K562 (cell line): ENCODE measurements around the gene ACLY. TPM values are rescaled to one million over a fixed set of nuclear protein-coding genes. Genes with fewer than 3 reads are reported as not detected.

Experiments used
- ATAC-seq: fragments of 200-7000 bp; cut with Tn5 transposase; 3 replicates; pipeline ENCODE4 v1.9.1; 2020; ENCODE audit warnings: moderate library complexity
- BruUV-seq: library from RNA; stranded (reverse); fragments of 400-500 nt; replicated peaks from 2 replicates; lab custom pipeline; 2021; lab: Mats Ljungman, UMichigan
- CTCF ChIA-PET: fragments of 300-600 bp; formaldehyde crosslinking; extraction: SDS; loops from one replicate; lab custom pipeline; 2021; ENCODE audit warnings: low intra/inter-chr PET ratio; lab: Yijun Ruan, JAX
- POLR2A ChIA-PET: fragments of 300-600, 350-650 bp; sonication (Branson Sonifier 250); formaldehyde crosslinking; extraction: SDS; loops from one replicate; lab custom pipeline; 2021; ENCODE audit warnings: antibody characterized with exemption, inconsistent platforms; lab: Yijun Ruan, JAX
- DNase-seq, 4 experiments: peaks; one replicate each; pipeline versions ENCODE4 v3.0.0 to v3.0.0-alpha.2; 2011 to 2018; ENCODE audit warnings: low spot score in 3 of 4, mixed read lengths in 3 of 4; ENCODE audit errors: extremely low read depth in 1 of 4
- FAIRE-seq: peaks from 2 replicates; lab custom pipeline; 2011; peaks lifted over from hg19 to GRCh38; lab: Jason Lieb, UNC
- H2AFZ ChIP-seq: 2 replicates; pipeline ENCODE4 v1.6.0; 2011; ENCODE audit warnings: low read depth, low read length, control low read depth, inconsistent platforms
- H3K27ac ChIP-seq: fragments of 200-600 bp; 3 replicates; pipeline ENCODE4 v1.8.0; 2011; ENCODE audit warnings: low read depth, mild to moderate bottlenecking, control low read depth, inconsistent platforms, low read length, moderate library complexity, mixed read lengths; ENCODE audit errors: extremely low read depth
- H3K27me3 ChIP-seq, 2 experiments: fragments of 300-600 bp in 1 of 2; 2 replicates in 1 of 2; 3 replicates in 1 of 2; pipeline versions ENCODE4 v1.6.0 to v1.8.0; 2011; ENCODE audit warnings: inconsistent platforms in 2 of 2, low read length in 2 of 2, mild to moderate bottlenecking in 1 of 2, mixed read lengths in 1 of 2, moderate library complexity in 1 of 2; ENCODE audit not compliant: control insufficient read depth in 2 of 2, insufficient read depth in 2 of 2
- H3K36me3 ChIP-seq: fragments of 300-600 bp; 3 replicates; pipeline ENCODE4 v1.8.0; 2011; ENCODE audit warnings: mild to moderate bottlenecking, low read length, inconsistent platforms; ENCODE audit not compliant: control insufficient read depth, insufficient read depth
- H3K4me1 ChIP-seq, 2 experiments: fragments of 200-600 bp in 1 of 2; replicated peaks in 1 of 2; 2 replicates in 1 of 2; 3 replicates in 1 of 2; pipeline versions ENCODE4 v1.5.1 to v1.8.0; 2011; ENCODE audit warnings: inconsistent platforms in 2 of 2, low read length in 2 of 2, mild to moderate bottlenecking in 1 of 2, mixed read lengths in 1 of 2, moderate library complexity in 1 of 2; ENCODE audit not compliant: control insufficient read depth in 2 of 2, insufficient read depth in 2 of 2
- H3K4me2 ChIP-seq: 2 replicates; pipeline ENCODE4 v1.6.1; 2011; ENCODE audit warnings: low read length, control low read depth, inconsistent platforms, mixed read lengths; ENCODE audit not compliant: insufficient read depth
- H3K4me3 ChIP-seq: fragments of 200-600 bp; sonication (generic), shearing (Covaris generic); 2 replicates; pipeline ENCODE4 v1.5.1; 2016; ENCODE audit warnings: control low read depth, inconsistent platforms
- H3K79me2 ChIP-seq: fragments of 200-600 bp; 3 replicates; pipeline ENCODE4 v1.8.0; 2011; ENCODE audit warnings: low read length, inconsistent platforms; ENCODE audit not compliant: control insufficient read depth, insufficient read depth
- H3K9ac ChIP-seq, 2 experiments: 2 replicates each; pipeline versions ENCODE4 v1.6.0 to v1.6.1; 2011; ENCODE audit warnings: low read depth in 2 of 2, low read length in 2 of 2, control low read depth in 1 of 2, inconsistent platforms in 1 of 2, mild to moderate bottlenecking in 1 of 2, mixed read lengths in 1 of 2; ENCODE audit not compliant: insufficient read depth in 1 of 2
- H3K9me1 ChIP-seq: one replicate; pipeline ENCODE4 v1.6.0; 2011; ENCODE audit warnings: inconsistent platforms, mild to moderate bottlenecking, low read length, moderate library complexity; ENCODE audit not compliant: control insufficient read depth, insufficient read depth
- H3K9me3 ChIP-seq: replicated peaks from 2 replicates; pipeline ENCODE4 v1.5.1; 2011; ENCODE audit warnings: low read depth, low read length, inconsistent platforms; ENCODE audit not compliant: control insufficient read depth, insufficient read depth
- H4K20me1 ChIP-seq: replicated peaks from 2 replicates; pipeline ENCODE4 v1.6.1; 2011; ENCODE audit warnings: low read length, inconsistent platforms, mixed read lengths; ENCODE audit not compliant: control insufficient read depth, insufficient read depth
- ESRRA ChIP-seq: fragments of 450-650 bp; IDR thresholded peaks from 2 replicates; pipeline ENCODE4 v1.6.1; 2014; ENCODE audit warnings: low read depth, mild to moderate bottlenecking, moderate library complexity, borderline replicate concordance
- ETS1 ChIP-seq: conservative IDR thresholded peaks from 2 replicates; pipeline ENCODE4 v1.6.1; 2011; ENCODE audit warnings: low read depth, mild to moderate bottlenecking, low read length; ENCODE audit not compliant: control insufficient read depth
- GABPB1 ChIP-seq: sonication (generic); formaldehyde crosslinking; IDR thresholded peaks from 2 replicates; pipeline ENCODE4 v1.8.0; 2022; ENCODE audit warnings: mild to moderate bottlenecking, missing genetic modification reagents
- HDAC2 ChIP-seq: fragments of 450-650 bp; IDR thresholded peaks from 2 replicates; pipeline ENCODE4 v1.6.1; 2016; ENCODE audit warnings: mild to moderate bottlenecking
- KLF1 ChIP-seq: fragments of 450-650 bp; IDR thresholded peaks from 2 replicates; pipeline ENCODE4 v1.6.1; 2016; ENCODE audit warnings: missing genetic modification characterization, missing compliant biosample characterization
- KLF6 ChIP-seq: fragments of 250-450 bp; sonication (Bioruptor Pico); IDR thresholded peaks from 2 replicates; pipeline ENCODE4 v1.4.0; 2020; ENCODE audit warnings: mild to moderate bottlenecking, moderate library complexity, borderline replicate concordance
- MEIS2 ChIP-seq: fragments of 450-650 bp; IDR thresholded peaks from 2 replicates; pipeline ENCODE4 v1.6.1; 2014; ENCODE audit warnings: mild to moderate bottlenecking; ENCODE audit not compliant: partially characterized antibody
- POLR2AphosphoS2 ChIP-seq: IDR thresholded peaks from 2 replicates; pipeline ENCODE4 v1.6.1; 2012; ENCODE audit warnings: low read length, improper control_type of control experiment
- TBP ChIP-seq: optimal IDR thresholded peaks from 2 replicates; pipeline ENCODE3; 2011; ENCODE audit warnings: low read depth, low read length, improper control_type of control experiment
- TFE3 ChIP-seq: fragments of 450-650 bp; formaldehyde crosslinking; IDR thresholded peaks from 2 replicates; pipeline ENCODE4 v1.4.0; 2020; ENCODE audit warnings: mild to moderate bottlenecking, mixed read lengths
- TRIM24 ChIP-seq, 2 experiments: fragments of 450-650 bp; IDR thresholded peaks; 2 replicates each; pipeline ENCODE4 v1.6.1; 2016
- ZNF24 ChIP-seq: fragments of 450-650 bp; IDR thresholded peaks from 2 replicates; pipeline ENCODE4 v1.6.1; 2016
- ZNF717 ChIP-seq: fragments of 250-450 bp; sonication (Bioruptor Pico); IDR thresholded peaks from 2 replicates; pipeline ENCODE4 v1.5.0; 2021
- ZSCAN29 ChIP-seq: fragments of 450-650 bp; IDR thresholded peaks from 2 replicates; pipeline ENCODE4 v1.6.1; 2017
- WGBS: fragments of 100-300 bp; shearing (Covaris generic); methylation state at CpG from one replicate; pipeline ENCODE4 v1.1.6; 2016; ENCODE audit warnings: low coverage, mixed read lengths; ENCODE audit not compliant: insufficient coverage; ENCODE audit errors: missing lambda C conversion rate; 5-methylcytosine and 5-hydroxymethylcytosine counted together
- in situ Hi-C: fragments of 300-500 bp; cut with MboI; formaldehyde crosslinking; loops from 4 replicates; pipeline ENCODE4 v1.15.0; 2018; ENCODE audit warnings: inconsistent platforms, mixed read lengths
- intact Hi-C: fragments of 100-400 bp; cut with micrococcal nuclease; formaldehyde crosslinking; loops from 2 replicates; pipeline ENCODE4 v1.14.2; 2022
- polyA plus RNA-seq, 8 experiments: library from polyadenylated mRNA; depleted of rRNA in 4 of 8; stranded (reverse) in 5 of 8; unstranded in 3 of 8; fragments of >200 nt; fragmentation: Nextera tagmentation in 2 of 8; fragmentation: Illumina TruSeq in 1 of 8; extraction: Ambion mirVana in 2 of 8; extraction: Trizol in 1 of 8; gene quantifications; 2 replicates each; pipeline versions ENCODE4 v1.2.1 to v1.2.3, GENCODE V29; 2011 to 2014; ENCODE audit warnings: inconsistent platforms in 1 of 8, missing spikeins in 1 of 8
- total RNA-seq, 7 experiments: library from RNA; depleted of rRNA in 6 of 7; stranded (reverse); fragments of >200 nt in 6 of 7; fragmentation: Illumina TruSeq in 2 of 7; extraction: Trizol in 2 of 7; gene quantifications; 2 replicates each; pipeline versions ENCODE4 v1.2.1 to v1.2.3, GENCODE V29; 2011 to 2021; ENCODE audit warnings: low replicate concordance in 1 of 7
- TF ChIP-seq, protein P1 (sequence below): fragments of 450-650 bp; IDR thresholded peaks from 2 replicates; pipeline ENCODE4 v1.6.1; 2018; ENCODE audit not compliant: partially characterized antibody

The ACLY gene
- total and polyA plus RNA-seq, 9 of the 15 experiments (the other 6 are each of a cell fraction or from before 2014, with no cell fraction given) = 42.9 to 280 (median 125) TPM

DNA sequence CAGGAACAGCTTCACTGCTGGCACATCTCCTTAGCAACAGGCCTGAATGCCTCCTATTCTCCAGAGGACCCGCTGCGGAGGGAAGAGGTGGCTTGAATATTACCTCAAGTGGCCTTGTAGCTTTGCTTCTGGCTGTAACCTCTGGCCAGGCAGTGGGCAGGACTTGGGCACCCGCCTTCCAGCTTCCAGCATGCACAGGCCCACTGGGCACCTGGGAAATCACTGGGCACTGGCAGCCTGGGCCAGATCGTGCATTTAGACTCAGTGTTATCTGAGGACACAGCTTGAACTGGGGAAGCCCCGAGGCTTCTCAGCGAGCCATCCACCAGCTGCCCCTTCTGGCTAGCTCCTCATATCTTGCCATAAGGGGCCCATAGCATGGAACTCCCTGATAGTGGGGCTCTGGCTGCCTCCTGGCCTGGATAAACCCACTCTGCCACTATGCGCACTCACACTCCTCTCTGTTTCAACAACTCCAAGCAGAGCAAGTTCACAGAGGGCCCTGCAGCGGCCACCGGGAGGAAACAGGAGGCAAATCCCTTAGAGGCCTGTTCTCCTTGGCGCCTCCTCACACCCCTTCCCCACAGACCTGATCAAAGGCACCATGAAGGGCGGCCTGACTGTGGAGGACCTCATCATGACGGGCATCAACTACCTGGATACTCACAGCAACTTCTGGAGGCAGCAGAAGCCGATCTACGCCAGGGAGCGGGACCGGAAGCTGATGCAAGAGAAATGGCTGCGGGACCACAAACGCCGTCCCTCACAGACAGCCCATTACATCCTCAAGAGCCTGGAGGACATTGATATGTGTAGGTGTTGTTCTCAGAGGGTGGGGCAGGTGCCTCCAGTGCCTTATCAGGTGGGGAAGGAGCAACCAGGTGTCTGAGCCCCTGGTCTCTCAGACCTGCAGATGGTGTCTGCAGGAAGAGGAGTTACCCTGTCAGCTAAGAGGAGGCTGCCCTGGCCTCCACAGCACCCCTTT is 19.5 kb upstream of the ACLY start:
- DNase-seq = peak; percentile 48 to 75 (median 66)
- POLR2A ChIA-PET = interaction anchor here (0.6 to 2.3 kb wide), 7 partner anchors 8 to 249 kb away, joined by 3 to 18 read pairs (median 4); partner anchors contain the start of gene ODAD4
- in situ Hi-C loops (no loop called here), intact Hi-C loops (no loop called here)
- Histone ChIP-seq H2AFZ (peak overlapping the region; percentile 82), H3K4me3 (no peak overlapping the region), H3K27ac (peak overlapping the region; percentile 66; the same call in 2 of the 3 replicates), H3K9me3 (no peaks in the 10 kb centered on the region), H3K36me3 (no peaks in the 10 kb centered on the region), H3K9ac (peak overlapping the region; percentile 53 to 84), H3K27me3 (no peaks in the 10 kb centered on the region), H4K20me1 (no peaks in the 10 kb centered on the region), H3K4me2 (peak overlapping the region; percentile 67), H3K4me1 (peaks cover 25 to 29% of the 10 kb centered on the region in 2 experiments), H3K79me2 (no peaks in the 10 kb centered on the region), H3K9me1 (no peaks in the 10 kb centered on the region)
- FAIRE-seq = peak; percentile 74
- peak; percentile 67 for ATAC-seq
- CTCF ChIA-PET = interaction anchor here (0.6 kb wide), 1 partner anchor 125 kb away, joined by 3 read pairs; no protein-coding TSS in a partner anchor
- BruUV-seq = no TSS peak
- WGBS = 38% methylated on average over 19 of the region's 19 CpGs
- TF ChIP-seq TFE3 = no peak
- TF ChIP-seq GABPB1 = peak; percentile 64
- no peak for TF ChIP-seq POLR2AphosphoS2
- peak; percentile 66 to 68; a peak in 3 of 4 replicates for TF ChIP-seq TRIM24 (IDR thresholded peaks at IDR 0.05)
- TF ChIP-seq, protein P1, sequence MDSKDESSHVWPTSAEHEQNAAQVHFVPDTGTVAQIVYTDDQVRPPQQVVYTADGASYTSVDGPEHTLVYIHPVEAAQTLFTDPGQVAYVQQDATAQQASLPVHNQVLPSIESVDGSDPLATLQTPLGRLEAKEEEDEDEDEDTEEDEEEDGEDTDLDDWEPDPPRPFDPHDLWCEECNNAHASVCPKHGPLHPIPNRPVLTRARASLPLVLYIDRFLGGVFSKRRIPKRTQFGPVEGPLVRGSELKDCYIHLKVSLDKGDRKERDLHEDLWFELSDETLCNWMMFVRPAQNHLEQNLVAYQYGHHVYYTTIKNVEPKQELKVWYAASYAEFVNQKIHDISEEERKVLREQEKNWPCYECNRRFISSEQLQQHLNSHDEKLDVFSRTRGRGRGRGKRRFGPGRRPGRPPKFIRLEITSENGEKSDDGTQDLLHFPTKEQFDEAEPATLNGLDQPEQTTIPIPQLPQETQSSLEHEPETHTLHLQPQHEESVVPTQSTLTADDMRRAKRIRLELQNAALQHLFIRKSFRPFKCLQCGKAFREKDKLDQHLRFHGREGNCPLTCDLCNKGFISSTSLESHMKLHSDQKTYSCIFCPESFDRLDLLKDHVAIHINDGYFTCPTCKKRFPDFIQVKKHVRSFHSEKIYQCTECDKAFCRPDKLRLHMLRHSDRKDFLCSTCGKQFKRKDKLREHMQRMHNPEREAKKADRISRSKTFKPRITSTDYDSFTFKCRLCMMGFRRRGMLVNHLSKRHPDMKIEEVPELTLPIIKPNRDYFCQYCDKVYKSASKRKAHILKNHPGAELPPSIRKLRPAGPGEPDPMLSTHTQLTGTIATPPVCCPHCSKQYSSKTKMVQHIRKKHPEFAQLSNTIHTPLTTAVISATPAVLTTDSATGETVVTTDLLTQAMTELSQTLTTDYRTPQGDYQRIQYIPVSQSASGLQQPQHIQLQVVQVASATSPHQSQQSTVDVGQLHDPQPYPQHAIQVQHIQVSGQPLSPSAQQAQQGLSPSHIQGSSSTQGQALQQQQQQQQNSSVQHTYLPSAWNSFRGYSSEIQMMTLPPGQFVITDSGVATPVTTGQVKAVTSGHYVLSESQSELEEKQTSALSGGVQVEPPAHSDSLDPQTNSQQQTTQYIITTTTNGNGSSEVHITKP = no peak
- no peak for TF ChIP-seq TBP
- TF ChIP-seq ZSCAN29 = no peak
- TF ChIP-seq HDAC2 = 0 out of 2 replicates have a peak, but pooled peaks have one; percentile 22
- TF ChIP-seq ZNF24 = no peak
- no peak for TF ChIP-seq ESRRA
- TF ChIP-seq KLF1 (tag) = no peak
- no peak for TF ChIP-seq ZNF717 (CRISPR knock-in tag)
- no peak for TF ChIP-seq KLF6
- no peak for TF ChIP-seq MEIS2
- peak; percentile 64; the same call in 1 of the 2 replicates for TF ChIP-seq ETS1
